ENCODE results near the gene C19orf73. TPM values are rescaled to one million over a fixed set of nuclear protein-coding genes. Genes with fewer than 3 reads are reported as not detected.
A peak's percentile ranks its signal among the peaks of the same experiment; 100 is the strongest.
"Not testable (repeated sequence)": the region's sequence is repeated elsewhere in the genome, so short reads cannot be mapped to it uniquely, and the experiment has no call there.

C19orf73 gene
- total RNA-seq, 2 experiments from 2014 or later: 1.3 to 1.7 TPM

DNA sequence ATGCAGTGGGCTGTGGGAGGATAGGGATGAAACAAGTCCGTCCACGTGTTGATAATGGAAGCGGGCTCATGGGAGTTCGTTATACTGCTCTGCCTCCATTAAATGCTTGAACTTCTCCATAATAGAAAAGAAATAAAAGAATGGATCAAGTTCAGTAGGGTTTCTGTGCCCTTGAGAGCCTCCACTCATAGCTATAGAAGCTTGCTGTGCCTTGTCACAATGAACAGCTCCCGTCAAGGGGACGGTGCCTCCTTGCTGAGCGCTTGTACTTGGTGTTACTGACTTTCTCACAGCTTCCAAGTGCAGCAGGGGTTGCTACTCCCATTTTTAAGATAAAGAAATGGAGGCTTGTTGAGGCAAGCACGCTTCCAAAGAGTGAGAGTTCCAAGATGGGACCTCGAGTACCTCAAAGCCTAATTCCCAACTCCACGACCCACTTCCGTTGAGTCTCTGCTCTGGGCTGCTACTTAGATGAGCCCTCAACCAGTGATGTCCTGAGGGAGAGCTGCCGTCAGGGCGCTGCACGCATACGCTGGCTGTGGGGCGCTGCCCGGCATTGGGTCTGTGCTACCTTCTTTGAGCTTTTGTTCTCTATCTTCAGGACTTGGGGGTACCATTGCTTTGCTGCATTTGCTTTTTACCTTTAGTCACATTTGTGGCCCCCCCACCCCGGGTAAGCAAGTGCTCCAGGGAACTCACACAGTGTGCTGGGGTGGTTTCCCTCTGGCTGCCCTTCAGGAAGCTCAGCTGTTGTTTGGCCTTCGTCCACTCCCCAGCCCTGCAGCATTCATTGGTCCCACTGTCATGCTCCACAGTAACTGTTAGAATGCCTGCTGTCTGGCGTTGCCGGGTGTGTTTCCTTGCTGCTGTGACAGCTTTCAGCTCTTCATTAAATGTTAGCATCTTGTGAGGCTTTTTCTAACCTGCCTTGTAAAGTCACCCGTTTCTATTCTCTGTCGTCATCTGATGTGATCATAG, 24.1 kb downstream of the C19orf73 start:
- Mint-ChIP-seq H3K9me3 (no peaks in the 10 kb centered on the region), H3K36me3 (peaks cover 21% of the 10 kb centered on the region), H3K27ac (no peak overlapping the region), H3K27me3 (no peaks in the 10 kb centered on the region), H3K4me1 (peaks cover 21% of the 10 kb centered on the region), H3K4me3 (no peak overlapping the region)
- ATAC-seq (ENCODE audit: low read depth): no peak
- no peak for DNase-seq
- POLR2A ChIA-PET: interaction anchor here (1.0 to 1.3 kb wide), 2 partner anchors 9 to 97 kb away, joined by 3 to 4 read pairs; no protein-coding TSS in a partner anchor

DNA sequence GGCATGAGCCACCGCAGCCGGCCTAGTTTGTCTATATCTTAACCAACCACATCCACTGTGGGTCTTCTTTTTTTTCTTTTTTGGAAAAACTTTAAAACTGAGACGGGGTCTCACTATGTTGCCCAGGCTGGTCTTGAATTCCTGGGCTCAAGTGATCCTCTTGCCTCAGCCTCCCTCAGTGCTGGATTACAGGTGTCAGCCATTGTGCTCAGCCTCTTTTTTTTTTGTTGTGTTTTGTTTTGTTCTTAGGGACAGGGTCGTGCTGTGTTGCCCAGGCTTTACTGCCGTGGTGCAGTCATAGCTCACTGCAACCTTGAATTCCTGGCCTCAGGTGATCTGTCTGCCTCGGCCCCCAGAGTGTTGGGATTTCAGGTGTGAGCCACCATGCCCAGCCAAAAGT, 26.3 kb downstream of the C19orf73 start:
- Mint-ChIP-seq H3K9me3 (no peaks in the 10 kb centered on the region), H3K4me3 (no peak overlapping the region), H3K4me1 (peaks cover 25% of the 10 kb centered on the region), H3K27ac (no peak overlapping the region), H3K36me3 (peaks cover 17% of the 10 kb centered on the region), H3K27me3 (no peaks in the 10 kb centered on the region)
- ATAC-seq (ENCODE audit: low read depth) (no peak), DNase-seq (no peak)
- POLR2A ChIA-PET: no interaction called here

DNA sequence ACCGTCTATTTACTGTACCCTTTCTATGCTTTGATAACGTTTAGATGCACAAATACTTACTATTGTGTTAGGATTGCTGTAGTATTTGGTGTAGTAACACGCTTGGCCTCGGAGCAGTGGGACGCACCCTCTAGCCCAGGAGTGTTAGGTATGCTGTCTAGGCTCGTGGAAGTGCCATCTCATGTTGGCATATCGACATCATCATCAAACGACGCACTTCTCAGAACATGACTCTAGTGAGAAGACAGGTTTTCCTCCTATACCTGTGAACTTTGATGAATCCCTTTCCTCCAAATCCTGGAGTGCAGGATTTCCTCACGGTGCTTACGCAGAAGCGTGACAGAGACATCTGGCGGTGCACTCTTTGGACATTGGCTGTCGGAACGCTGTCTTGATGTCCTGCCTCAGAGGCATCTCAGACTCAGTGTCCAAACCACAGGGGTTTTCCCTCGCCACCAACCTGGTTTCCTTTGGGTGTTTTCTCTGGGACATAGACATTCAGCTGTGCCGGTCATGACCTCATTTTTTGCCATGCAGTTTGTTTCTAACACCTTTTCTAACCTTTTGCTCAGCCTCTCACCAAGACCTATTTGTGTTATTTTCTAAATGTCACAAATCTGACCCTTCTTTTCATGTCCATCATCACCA, 27.4 kb downstream of the C19orf73 start:
- Mint-ChIP-seq H3K27me3 (no peaks in the 10 kb centered on the region), H3K4me1 (peaks cover 25% of the 10 kb centered on the region), H3K4me3 (no peak overlapping the region), H3K36me3 (peaks cover 23% of the 10 kb centered on the region), H3K27ac (no peak overlapping the region), H3K9me3 (no peaks in the 10 kb centered on the region)
- POLR2A ChIA-PET: no interaction called here
- ATAC-seq (ENCODE audit: low read depth) (no peak), DNase-seq (no peak)

DNA sequence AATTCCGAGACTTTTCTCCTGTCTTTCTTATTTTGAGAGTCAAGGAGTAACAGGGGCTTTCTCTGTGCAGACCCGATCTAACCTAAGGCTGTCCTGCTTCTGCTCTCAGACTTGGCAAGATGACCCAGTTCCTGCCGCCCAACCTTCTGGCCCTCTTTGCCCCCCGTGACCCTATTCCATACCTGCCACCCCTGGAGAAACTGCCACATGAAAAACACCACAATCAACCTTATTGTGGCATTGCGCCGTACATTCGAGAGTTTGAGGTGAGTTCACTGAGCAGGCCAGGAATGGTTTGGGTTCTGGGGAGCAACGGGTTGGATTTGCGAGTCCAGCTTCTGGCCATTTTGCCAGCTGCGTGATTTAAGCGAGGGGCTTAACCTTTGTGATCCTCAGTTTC, 32.6 kb downstream of the C19orf73 start:
- Mint-ChIP-seq H3K27ac (peak overlapping the region; percentile 87), H3K4me1 (peaks cover 26% of the 10 kb centered on the region), H3K4me3 (peak overlapping the region; percentile 96), H3K9me3 (no peaks in the 10 kb centered on the region), H3K27me3 (peaks cover 2% of the 10 kb centered on the region), H3K36me3 (peaks cover 12% of the 10 kb centered on the region)
- DNase-seq: no peak
- POLR2A ChIA-PET: interaction anchor here (0.9 to 1.3 kb wide), 3 partner anchors 9 to 11 kb away, joined by 3 to 4 read pairs (median 4); no protein-coding TSS in a partner anchor
- ATAC-seq (ENCODE audit: low read depth): no peak

DNA sequence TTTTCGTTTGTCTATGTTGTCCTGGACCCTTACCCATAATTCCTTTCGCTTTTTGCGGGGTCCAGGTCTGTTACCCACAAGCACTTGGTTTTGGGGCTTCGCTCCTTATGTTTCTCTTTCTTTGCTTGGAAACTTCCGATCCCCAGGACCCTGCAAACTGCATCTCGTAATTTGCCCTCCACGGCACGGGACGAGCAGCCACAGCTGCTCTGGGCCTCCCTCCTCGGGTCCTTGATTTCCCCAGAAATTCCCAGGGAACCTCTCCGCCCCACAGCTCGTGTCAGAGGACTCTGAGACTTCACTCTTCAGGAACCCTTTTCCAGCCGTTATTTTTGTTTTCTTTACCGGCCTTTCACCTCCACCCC, 33.1 kb downstream of the C19orf73 start:
- peak overlapping the region; percentile 96 for H3K4me3 Mint-ChIP-seq
- ATAC-seq (ENCODE audit: low read depth): no peak
- POLR2A ChIA-PET: interaction anchor here (0.9 to 1.3 kb wide), 2 partner anchors 9 to 12 kb away, joined by 3 to 4 read pairs; no protein-coding TSS in a partner anchor
- H3K27ac Mint-ChIP-seq: peak overlapping the region; percentile 87
- DNase-seq: no peak
- peaks cover 26% of the 10 kb centered on the region for H3K4me1 Mint-ChIP-seq
- peaks cover 2% of the 10 kb centered on the region for H3K27me3 Mint-ChIP-seq
- no peaks in the 10 kb centered on the region for H3K9me3 Mint-ChIP-seq
- H3K36me3 Mint-ChIP-seq: peaks cover 11% of the 10 kb centered on the region

DNA sequence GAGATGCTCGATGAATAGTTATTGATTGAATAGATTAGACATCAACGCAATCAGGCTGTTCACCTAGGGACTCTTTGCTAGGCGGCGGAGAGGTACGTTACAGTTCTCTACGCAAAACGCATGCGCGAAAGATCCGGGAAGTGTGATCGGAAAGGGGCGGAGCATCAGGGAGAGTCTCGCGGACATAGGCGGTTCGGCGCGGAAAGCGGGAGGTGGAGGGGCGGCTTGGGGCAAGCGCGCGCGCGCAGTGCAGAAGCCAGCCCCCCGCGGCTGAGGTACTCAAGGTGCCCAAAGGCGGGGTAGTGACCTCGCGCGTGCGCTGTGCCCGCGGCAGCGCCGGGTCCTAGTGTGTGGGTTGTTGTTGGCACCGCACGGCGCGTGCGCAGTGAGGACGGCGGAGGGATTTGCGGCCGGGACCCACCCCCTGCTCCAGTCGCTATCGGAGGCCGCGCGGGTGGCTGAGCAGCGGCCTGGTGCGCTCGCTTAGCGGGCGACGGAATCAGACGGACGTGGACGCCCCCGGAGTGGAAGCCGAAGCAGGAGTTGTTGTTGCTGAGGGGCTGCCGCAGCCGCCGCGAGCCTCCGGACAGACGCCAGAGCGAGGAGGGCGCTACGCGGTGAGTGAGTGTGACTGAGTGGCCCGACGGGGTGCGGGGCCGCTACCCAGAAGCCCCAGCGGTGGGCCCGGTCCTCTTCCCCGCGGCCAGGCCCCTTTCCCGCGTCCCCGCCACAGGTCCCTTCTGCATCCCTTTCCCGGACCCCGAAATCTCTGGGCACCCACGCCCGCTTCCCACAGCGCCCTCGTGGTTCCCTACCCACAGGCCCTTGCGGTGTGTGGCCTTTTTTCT, 33.7 kb downstream of the C19orf73 start, which contains the start of gene SNRNP70:
SNRNP70 (plus strand) TSS at position 432 of the 848 bp plus-strand sequence. CDS start 964 bp downstream, outside the sequence.
- peak; percentile 96 for ATAC-seq (ENCODE audit: low read depth)
- H3K9me3 Mint-ChIP-seq: no peaks in the 10 kb centered on the region
- POLR2A ChIA-PET: interaction anchor here (0.9 to 1.3 kb wide), 2 partner anchors 10 to 12 kb away, joined by 3 to 4 read pairs; no protein-coding TSS in a partner anchor

DNA sequence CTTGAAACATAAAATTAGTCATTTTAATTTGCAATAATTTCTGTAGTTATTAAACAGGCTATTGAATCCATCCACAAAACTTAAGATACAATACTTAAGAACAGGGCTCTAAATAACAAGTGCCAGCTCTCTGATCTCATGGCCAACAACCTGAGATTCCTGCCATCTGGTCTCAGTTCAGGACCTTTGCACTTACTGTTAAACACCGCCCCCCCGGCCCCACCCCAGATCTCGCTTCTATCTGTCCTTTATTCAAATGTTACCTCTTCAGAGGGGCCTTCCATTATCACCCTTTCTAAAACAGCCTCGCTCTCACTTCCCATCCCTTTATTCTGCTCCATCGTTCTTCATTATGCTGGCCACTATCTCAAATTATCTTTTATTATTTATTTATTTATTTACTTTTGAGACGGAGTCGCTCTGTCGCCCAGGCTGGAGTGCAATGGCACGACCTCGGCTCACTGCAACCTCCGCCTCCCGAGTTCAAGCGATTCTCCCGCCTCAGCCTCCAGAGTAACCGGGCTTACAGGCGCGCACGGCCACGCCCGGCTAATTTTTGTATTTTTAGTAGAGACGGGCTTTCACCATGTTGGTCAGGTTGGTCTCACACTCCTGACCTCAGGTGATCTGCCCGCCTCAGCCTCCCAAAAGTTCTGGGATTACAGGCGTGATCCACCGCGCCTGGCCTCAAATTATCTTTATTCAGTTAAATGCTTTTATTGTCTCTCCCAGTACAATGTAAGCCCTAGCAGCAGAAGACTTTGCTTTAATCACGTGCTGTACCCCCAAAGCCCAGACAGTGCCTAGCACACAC, 34.5 kb downstream of the C19orf73 start:
- ATAC-seq (ENCODE audit: low read depth) (no peak), DNase-seq (no peak)
- peak overlapping the region; percentile 87 for H3K27ac Mint-ChIP-seq
- peaks cover 2% of the 10 kb centered on the region for H3K27me3 Mint-ChIP-seq
- peaks cover 23% of the 10 kb centered on the region for H3K4me1 Mint-ChIP-seq
- H3K4me3 Mint-ChIP-seq: peak overlapping the region; percentile 96
- no peaks in the 10 kb centered on the region for H3K9me3 Mint-ChIP-seq
- peaks cover 11% of the 10 kb centered on the region for H3K36me3 Mint-ChIP-seq
- POLR2A ChIA-PET: no interaction called here

More for the DNA sequence above, 33.7 kb downstream of the C19orf73 start, which contains the start of gene SNRNP70:
- H3K4me1 Mint-ChIP-seq: peaks cover 25% of the 10 kb centered on the region
- peak within 1 kb of the TSS; percentile 87 for H3K27ac Mint-ChIP-seq
- DNase-seq: peak; percentile 98
- H3K4me3 Mint-ChIP-seq: peak within 1 kb of the TSS; percentile 96
- peaks cover 11% of the 10 kb centered on the region for H3K36me3 Mint-ChIP-seq
- H3K27me3 Mint-ChIP-seq: peaks cover 2% of the 10 kb centered on the region

DNA sequence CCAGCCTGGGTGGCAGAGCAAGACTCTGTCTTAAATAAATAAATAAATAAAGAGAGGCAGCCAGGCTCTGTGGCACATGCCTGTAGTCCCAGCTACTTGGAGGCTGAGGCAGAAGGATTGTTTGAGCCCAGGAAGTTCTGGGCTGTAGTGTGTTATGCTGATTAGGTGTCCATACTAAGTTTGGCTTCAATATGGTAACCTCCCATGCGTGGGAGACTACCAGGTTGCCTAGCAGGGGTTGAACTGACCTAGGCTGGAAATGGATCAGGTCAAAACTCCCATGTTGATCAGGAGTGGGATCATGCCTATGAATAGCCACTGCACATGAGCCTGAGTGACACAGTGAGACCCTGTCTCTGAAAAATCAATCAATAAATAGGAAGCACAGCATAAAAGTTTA, 37.7 kb downstream of the C19orf73 start:
- H3K9me3 Mint-ChIP-seq: no peaks in the 10 kb centered on the region
- ATAC-seq (ENCODE audit: low read depth) (no peak), DNase-seq (no peak)
- no peak overlapping the region for H3K27ac Mint-ChIP-seq
- H3K4me3 Mint-ChIP-seq: no peak overlapping the region
- peaks cover under 1% of the 10 kb centered on the region for H3K36me3 Mint-ChIP-seq
- H3K27me3 Mint-ChIP-seq: peaks cover 2% of the 10 kb centered on the region
- POLR2A ChIA-PET: no interaction called here
- peaks cover 4% of the 10 kb centered on the region for H3K4me1 Mint-ChIP-seq

DNA sequence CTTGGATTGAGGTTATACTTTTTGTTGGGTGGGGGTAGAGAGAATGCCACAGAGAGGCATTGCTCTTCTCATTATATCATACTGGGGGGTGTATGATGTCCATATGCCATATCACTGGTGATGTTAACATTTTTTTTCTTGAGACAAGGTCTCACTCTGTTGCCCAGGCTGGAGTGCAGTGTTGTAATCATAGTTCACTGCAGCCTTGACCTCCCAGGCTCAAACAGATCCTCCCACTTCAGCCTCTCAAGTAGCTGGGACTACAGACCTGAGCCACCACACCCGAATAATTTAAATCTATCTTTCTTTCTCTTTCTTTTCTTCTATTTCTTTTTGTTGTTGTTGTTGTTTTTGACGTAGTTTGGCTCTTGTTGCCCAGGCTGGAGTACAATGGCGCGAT, 38.6 kb downstream of the C19orf73 start:
- Mint-ChIP-seq H3K27ac (no peak overlapping the region), H3K36me3 (no peaks in the 10 kb centered on the region), H3K4me3 (no peak overlapping the region), H3K27me3 (peaks cover 4% of the 10 kb centered on the region), H3K4me1 (peaks cover 4% of the 10 kb centered on the region), H3K9me3 (no peaks in the 10 kb centered on the region)
- ATAC-seq (ENCODE audit: low read depth) (no peak), DNase-seq (no peak)
- POLR2A ChIA-PET: no interaction called here

DNA sequence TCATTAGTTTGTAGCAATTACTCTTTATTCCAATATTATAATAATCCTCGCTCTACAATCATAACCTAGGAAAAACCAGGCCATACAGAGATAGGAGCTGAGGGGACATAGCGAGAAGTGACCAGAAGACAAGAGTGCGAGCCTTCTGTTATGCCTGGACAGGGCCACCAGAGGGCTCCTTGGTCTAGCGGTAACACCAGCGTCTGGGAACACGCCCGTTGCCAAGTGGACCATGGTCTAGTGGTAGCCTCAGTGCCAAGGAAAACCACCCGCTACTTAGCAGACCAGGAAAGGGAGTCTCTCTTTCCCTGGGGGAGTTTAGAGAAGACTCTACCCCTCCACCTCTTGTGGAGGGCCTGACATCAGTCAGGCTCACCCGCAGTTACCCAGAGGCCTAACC, 44.1 kb downstream of the C19orf73 start:
- ATAC-seq (ENCODE audit: low read depth); POLR2A ChIA-PET; H3K4me3 Mint-ChIP-seq; H3K27ac Mint-ChIP-seq; H3K4me1 Mint-ChIP-seq; H3K36me3 Mint-ChIP-seq; H3K9me3 Mint-ChIP-seq; DNase-seq: not testable (repeated sequence)
- H3K27me3 Mint-ChIP-seq: peaks cover 37% of the 10 kb centered on the region

DNA sequence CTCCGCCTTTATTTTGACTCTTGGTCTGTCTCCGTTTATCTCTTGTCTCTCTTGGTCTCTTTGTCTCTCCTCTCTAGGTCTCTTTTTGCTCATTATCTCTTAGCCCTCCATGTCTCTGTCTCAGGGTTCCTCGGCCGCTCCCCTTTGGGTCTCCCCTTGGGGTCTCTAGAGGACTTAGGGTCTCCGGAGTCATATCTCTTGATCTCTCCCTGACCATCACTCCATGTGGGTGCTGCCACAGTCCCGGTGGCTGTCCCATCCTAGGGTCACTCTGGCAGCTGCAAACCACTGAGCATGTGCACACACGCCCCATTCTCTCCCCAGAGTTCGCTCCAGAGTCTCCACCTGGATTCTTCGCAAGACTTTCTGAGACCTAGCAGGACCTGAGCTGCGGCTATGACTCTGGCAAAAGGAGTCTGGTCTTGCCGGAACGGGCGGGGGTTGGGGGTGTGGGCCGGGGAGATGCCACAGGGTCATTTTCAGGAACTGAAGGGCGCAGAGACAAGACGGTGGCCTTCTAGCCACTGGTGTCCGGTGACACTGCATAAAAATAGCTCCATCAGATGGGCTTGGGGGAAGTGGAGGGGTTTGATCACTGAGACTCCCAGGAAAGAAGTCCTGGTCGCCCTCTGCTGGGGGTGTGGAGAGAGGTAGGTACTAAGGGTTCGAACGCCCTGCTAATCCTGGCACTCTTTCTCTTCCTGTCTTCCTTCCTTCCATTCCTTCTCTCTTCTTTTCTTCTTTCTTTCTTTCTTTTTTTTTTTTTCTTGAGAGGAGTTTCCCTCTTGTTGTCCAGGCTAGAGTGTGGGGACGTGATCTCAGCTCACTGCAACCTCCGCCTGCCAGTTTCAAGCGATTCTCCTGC, 45.2 kb downstream of the C19orf73 start:
- Mint-ChIP-seq H3K36me3 (peaks cover 2% of the 10 kb centered on the region), H3K27me3 (peaks cover 47% of the 10 kb centered on the region), H3K4me1 (peaks cover 6% of the 10 kb centered on the region), H3K4me3 (peak overlapping the region; percentile 45), H3K9me3 (peaks cover 3% of the 10 kb centered on the region), H3K27ac (peak overlapping the region; percentile 1)
- no peak for ATAC-seq (ENCODE audit: low read depth)
- POLR2A ChIA-PET: interaction anchor here (0.7 kb wide), 1 partner anchor 77 kb away, joined by 4 read pairs; no protein-coding TSS in a partner anchor
- DNase-seq: no peak

All from activated naive CD8-positive, alpha-beta T cell treated with anti-CD3 and anti-CD28 coated beads, Interleukin-2, amount 10 ng/mL, durations not matched to agents 7 days and 5 days (primary cell).